Right renal pelvis (tissue), 4 donors: Measurements from ENCODE around the gene SART3. TPM values are rescaled to one million over a fixed set of nuclear protein-coding genes. Genes with fewer than 3 reads are reported as not detected.
A peak's percentile ranks its signal among the peaks of the same experiment; 100 is the strongest.

Experiments used
- DNase-seq, 4 donors: peaks; one replicate each; pipeline ENCODE4 v3.0.0-alpha.2; 2013; ENCODE audit warnings: low read depth in 4 of 4, low spot score in 3 of 4, missing footprints in 1 of 4
- polyA plus RNA-seq, 4 donors: library from polyadenylated mRNA; unstranded; fragments of 120-200 nt; gene quantifications; one replicate each; pipeline ENCODE4 v1.2.1, GENCODE V29; 2013; ENCODE audit not compliant: insufficient read length in 4 of 4

SART3 gene
- polyA plus RNA-seq, result 10 to 100 TPM; 53.3 to 62.5 (median 56.4) TPM

GRCh38 chr12:108560752-108561719, at the start of gene SART3:
SART3 (minus strand) TSS chr12:108561173; CDS start chr12:108561154, 19 bp downstream.
- DNase-seq, result peak; percentile 74 to 88 (median 78)

DNA sequence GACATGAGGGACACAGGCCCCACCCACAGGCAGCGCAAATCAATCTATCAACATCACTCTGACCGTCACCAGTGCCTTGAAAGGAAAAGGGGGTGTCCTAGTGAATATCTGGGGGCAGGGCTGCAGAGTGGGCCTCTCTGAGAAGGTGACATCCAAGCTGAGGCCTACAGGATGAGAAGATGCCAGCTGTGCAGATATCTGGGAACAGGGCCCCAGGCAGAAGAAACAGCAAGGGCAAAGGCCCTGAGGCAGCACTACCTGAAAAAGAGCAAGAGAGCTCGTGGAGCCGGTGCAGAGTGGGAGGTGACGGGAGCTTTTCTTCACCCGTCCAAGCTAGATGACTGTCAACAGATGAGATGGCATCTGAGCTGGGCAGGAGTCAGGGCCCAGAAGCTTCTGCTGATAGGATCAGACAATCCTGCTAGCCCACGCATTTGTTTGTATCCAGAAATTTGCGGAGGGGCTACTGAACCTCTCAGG, 49.4 kb upstream of the SART3 start:
- no peak for DNase-seq

GRCh38 chr12:108609537-108610335, 48.8 kb upstream of the SART3 start:
- DNase-seq, result peak; percentile 53 to 81 (median 76)

DNA sequence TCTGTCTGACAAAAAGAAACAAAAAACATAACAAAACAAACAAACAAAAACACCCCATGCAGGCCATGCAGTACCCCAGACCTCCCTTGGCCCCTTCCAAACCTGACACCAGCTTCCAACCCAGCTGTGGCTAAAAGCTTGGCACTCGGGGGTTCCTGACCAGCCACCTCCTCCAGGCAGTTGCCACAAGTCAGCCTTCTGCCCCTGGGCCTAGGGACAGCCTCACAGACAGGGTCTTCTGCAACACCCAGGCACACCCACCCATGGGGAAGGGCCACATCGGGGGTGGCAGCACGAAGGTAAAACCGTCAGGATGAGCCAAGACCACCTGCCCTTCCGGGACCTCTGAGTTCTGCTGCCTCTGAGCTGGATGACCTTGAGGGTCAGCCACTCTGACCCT, 47.6 kb upstream of the SART3 start:
- no peak for DNase-seq

DNA sequence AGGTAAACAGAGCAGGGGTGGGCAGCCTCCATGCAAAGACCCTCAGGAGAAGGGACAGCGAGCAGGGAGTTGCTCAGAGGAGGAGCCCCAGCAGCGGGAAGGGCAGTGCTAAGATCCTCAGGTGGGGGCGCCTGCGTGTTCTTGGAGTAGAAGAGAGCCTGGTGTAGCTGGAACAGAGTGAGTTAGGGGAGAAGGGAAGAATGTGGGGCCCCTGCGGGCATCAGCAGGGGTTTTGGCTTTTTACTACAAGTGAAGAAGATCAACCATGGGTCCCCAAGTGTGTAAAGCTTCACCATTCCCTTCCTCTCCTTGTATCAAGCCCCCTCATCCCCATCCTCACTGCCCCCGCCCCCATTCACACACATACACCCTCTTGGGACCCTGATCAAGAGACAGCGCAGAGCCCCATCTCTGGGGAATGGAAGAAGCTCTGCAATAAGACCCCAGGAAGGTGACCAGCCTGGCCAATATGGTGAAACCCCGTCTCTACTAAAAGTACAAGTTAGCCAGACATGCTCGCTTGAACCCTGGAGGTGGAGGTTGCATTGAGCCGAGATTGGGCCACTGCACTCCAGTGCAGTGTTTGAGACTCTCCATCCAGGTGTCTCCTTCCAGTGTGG, 47.1 kb upstream of the SART3 start:
- DNase-seq, result no peak

GRCh38 chr12:108606492-108606891, 45.5 kb upstream of the SART3 start:
- no peak for DNase-seq

DNA sequence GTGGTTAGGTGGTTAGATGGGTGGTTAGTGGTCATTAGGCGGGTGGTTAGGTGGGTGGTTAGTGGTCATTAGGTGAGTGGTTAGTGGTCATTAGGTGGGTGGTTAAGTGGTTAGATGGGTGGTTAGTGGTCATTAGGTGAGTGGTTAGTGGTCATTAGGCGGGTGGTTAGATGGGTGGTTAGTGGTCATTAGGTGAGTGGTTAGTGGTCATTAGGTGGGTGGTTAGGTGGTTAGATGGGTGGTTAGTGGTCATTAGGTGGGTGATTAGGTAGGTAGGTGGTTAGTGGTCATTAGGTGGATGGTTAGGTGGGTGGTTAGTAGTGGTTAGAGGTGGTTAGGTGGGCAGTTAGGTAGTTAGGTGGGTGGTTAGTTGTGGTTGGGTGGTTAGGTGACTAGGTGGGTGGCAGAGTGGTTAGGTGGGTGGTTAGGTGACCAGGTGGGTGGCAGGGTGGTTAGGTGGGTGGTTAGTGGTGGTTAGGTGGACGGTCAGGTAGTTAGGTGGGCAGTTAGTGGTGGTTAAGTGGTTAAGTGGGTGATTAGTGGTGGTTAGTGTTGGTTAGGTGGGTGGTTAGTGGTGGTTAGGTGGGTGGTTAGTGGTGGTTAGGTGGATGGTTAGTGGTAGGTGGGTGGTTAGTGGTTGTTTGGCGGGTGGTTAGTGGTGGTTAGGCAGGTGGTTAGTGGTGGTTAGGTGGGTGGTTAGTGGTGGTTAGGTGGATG, 44.9 kb upstream of the SART3 start:
- no peak for DNase-seq

DNA sequence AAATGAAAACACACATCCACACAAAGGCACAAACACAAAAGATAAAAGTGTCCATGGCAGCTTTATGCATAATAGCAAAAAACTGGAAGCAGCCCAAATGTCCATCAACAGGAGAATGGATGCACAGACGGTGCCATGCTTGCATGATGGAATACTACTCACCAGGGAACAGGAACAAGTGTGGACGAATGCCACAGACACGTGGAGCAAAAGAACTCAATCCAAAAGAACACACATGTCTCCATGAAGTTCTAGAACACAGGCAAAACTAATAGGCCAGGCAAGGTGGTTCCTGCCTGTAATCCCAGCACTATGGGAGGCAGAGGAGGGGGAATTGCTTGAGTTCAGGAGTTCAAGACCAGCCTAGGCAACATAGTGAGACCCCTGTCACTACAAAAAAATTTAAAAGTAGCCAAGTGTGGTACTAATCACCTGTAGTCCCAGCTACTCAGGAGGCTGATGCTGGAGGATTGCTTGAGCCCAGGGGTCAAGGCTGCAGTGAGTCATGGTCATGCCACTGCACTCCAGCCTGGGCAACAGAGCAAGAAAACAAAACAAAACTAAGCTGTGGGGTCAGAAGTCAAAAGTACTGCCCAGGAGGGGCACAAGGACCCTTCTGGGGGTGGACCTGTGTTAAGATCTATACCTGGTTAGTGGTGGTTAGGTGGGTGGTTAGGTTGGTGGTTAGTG, 44.2 kb upstream of the SART3 start:
- DNase-seq, result no peak

DNA sequence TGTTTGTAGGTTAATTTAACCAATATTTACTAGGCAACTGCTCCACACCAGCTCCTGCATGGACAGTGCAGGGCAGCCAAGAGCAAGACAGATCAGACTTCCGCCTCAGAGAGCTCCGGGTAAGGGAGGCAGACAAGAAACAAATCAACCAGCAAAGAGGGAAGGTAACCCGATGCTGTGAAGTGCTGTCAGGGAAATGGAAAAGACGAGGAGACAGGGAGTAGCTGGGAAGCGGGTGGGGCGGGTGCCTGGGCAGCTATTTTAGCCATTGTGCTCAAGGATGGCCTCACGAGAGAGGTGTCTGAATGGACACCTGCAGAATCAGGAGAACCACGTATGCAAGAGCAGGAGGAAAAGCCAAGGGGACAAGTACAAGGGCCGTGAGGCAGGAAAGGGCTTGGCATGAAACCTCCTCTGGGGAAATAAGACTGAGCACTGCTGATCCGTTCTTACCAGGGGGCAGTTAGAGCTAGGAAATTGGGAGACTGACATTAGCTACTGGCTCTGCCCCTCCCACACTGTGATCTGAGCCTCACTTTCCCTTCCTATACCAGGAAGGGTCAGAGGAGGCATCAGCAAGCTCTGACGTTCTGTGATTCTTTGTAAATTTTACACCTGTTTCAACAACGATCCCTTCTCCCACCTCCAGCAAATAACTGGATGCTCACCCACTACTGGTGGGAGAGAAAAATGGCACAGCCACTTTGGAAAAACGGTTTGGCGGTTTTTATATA, 43.4 kb upstream of the SART3 start:
- no peak for DNase-seq

DNA sequence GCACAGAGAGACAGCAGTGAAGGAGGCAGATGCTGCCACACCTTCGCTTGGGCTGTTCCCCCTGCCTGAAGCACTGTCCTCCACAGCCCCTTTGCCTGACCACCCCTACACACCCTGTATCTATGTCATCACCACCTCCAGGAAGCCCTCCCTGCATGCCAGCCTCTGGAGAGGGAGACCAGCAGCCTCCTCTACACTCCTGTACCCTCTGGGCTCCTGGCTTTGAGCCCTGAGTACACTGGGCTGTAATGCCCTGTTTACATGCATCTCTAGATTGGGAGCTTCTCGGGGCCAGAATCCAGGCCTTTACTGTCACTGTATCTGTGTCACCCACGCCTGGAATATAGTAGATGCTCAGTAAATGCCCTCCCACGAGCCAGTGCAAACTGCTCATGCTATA, 42.8 kb upstream of the SART3 start:
- DNase-seq, result no peak

DNA sequence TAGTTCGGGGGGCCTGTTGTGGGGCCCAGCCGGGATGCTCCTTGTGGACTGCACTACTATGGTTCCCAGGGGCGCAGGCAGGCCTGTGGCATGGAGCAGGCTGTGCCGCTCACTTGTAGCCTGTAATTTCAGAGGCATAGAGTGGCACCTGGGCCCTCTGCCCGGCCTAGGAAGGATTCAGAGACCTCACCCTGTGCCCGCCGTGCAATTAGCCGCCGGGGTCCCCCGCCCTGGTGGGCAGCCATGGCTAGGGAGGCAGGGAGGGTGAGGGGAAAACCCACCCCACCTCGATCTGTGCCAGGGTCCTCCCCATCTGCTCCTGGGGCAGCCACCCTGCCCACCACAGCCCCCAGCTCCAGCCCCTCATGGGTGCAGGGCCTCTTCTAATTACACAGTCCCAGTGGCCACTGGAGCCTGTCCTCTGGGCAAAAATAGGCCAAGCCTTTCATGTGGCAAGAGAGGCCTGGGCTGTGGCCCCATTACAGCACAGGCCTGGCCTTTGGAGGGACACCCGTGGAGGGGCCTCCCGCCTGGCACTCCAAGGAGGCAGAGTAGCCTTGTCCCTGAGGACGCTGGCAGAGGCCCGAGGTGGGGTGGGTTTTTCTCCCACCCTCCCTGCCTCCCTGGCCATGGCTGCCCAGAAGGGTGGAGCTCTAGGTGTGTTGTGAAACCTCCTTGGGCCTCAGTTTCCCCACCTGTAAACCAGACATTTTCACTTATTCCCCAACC, 42.2 kb upstream of the SART3 start:
- DNase-seq, result no peak

GRCh38 chr12:108602209-108602705, 41.3 kb upstream of the SART3 start:
- no peak for DNase-seq

GRCh38 chr12:108600702-108601007, 39.7 kb upstream of the SART3 start:
- DNase-seq, result no peak

- DNase-seq, result no peak
Observed at GRCh38 chr12:108599948-108600701, 39.2 kb upstream of the SART3 start.

GRCh38 chr12:108599541-108599940, 38.6 kb upstream of the SART3 start:
- DNase-seq, result no peak

- DNase-seq, result no peak
Observed at GRCh38 chr12:108598553-108599250, 37.7 kb upstream of the SART3 start.
